Trophoblast cell (in vitro differentiated cells and primary cell): ENCODE results near the gene BBIP1.

Experiments
- DNase-seq, 2 donors: peaks; one replicate each; pipeline ENCODE4 v3.0.0-alpha.2; 2016
- H2AFZ ChIP-seq: 2 replicates; pipeline ENCODE4 v1.6.1; 2013; ENCODE audit warnings: low read length, moderate library complexity, mild to moderate bottlenecking; ENCODE audit not compliant: insufficient read depth, poor library complexity
- H2AK5ac ChIP-seq: 2 replicates; pipeline ENCODE4 v1.6.1; 2013; ENCODE audit warnings: mild to moderate bottlenecking, low read length
- H2BK120ac ChIP-seq: 2 replicates; pipeline ENCODE4 v1.6.1; 2013; ENCODE audit warnings: low read length, mild to moderate bottlenecking, moderate library complexity; ENCODE audit not compliant: insufficient read depth, poor library complexity
- H2BK12ac ChIP-seq: 2 replicates; pipeline ENCODE4 v1.6.1; 2013; ENCODE audit warnings: mild to moderate bottlenecking, low read length, moderate library complexity
- H2BK5ac ChIP-seq: 2 replicates; pipeline ENCODE4 v1.6.1; 2013; ENCODE audit warnings: low read length, low read depth, moderate library complexity, mild to moderate bottlenecking; ENCODE audit not compliant: poor library complexity
- H3K14ac ChIP-seq: 2 replicates; pipeline ENCODE4 v1.6.1; 2013; ENCODE audit warnings: mild to moderate bottlenecking, low read length
- H3K18ac ChIP-seq: 2 replicates; pipeline ENCODE4 v1.6.1; 2013; ENCODE audit warnings: mild to moderate bottlenecking, low read length
- H3K23ac ChIP-seq: 2 replicates; pipeline ENCODE4 v1.6.1; 2013; ENCODE audit warnings: low read length
- H3K27ac ChIP-seq: 2 replicates; pipeline ENCODE4 v1.5.1; 2013; ENCODE audit warnings: low read depth, mild to moderate bottlenecking, inconsistent platforms, low read length, moderate library complexity
- H3K27me3 ChIP-seq: 2 replicates; pipeline ENCODE4 v1.6.1; 2013; ENCODE audit warnings: inconsistent platforms, mild to moderate bottlenecking, low read length, moderate library complexity; ENCODE audit not compliant: insufficient read depth
- H3K36me3 ChIP-seq, 2 experiments: 1 replicate in 1 of 2; 2 replicates in 1 of 2; pipeline ENCODE4 v1.6.1; 2013; ENCODE audit warnings: low read length in 2 of 2, mild to moderate bottlenecking in 2 of 2, moderate library complexity in 1 of 2; ENCODE audit not compliant: insufficient read depth in 2 of 2, control insufficient read depth in 1 of 2
- H3K4ac ChIP-seq: 2 replicates; pipeline ENCODE4 v1.6.1; 2013; ENCODE audit warnings: low read depth, mild to moderate bottlenecking, low read length, moderate library complexity
- H3K4me1 ChIP-seq, 2 experiments: 1 replicate in 1 of 2; 2 replicates in 1 of 2; pipeline ENCODE4 v1.6.1; 2013; ENCODE audit warnings: low read length in 2 of 2, mild to moderate bottlenecking in 2 of 2, moderate library complexity in 1 of 2; ENCODE audit not compliant: insufficient read depth in 2 of 2, control insufficient read depth in 1 of 2
- H3K4me2 ChIP-seq: 2 replicates; pipeline ENCODE4 v1.6.1; 2013; ENCODE audit warnings: inconsistent platforms, mild to moderate bottlenecking, low read length, moderate library complexity
- H3K4me3 ChIP-seq: 2 replicates; pipeline ENCODE4 v1.5.1; 2013; ENCODE audit warnings: mild to moderate bottlenecking, low read depth, low read length, inconsistent platforms
- H3K79me1 ChIP-seq: one replicate; pipeline ENCODE4 v1.6.1; 2013; ENCODE audit warnings: low read length
- H3K79me2 ChIP-seq: 2 replicates; pipeline ENCODE4 v1.6.1; 2013; ENCODE audit warnings: low read length, mild to moderate bottlenecking; ENCODE audit not compliant: control insufficient read depth, insufficient read depth, poor library complexity
- H3K9ac ChIP-seq: 2 replicates; pipeline ENCODE4 v1.6.1; 2013; ENCODE audit warnings: mild to moderate bottlenecking, low read length
- H3K9me3 ChIP-seq: 2 replicates; pipeline ENCODE4 v1.6.1; 2013; ENCODE audit warnings: low read depth, mild to moderate bottlenecking, control low read depth, inconsistent platforms, low read length; ENCODE audit not compliant: insufficient read depth
- H4K12ac ChIP-seq: 2 replicates; pipeline ENCODE4 v1.6.1; 2013; ENCODE audit warnings: low read depth, mild to moderate bottlenecking, low read length, moderate library complexity
- H4K8ac ChIP-seq: 2 replicates; pipeline ENCODE4 v1.6.1; 2013; ENCODE audit warnings: low read depth, mild to moderate bottlenecking, low read length, moderate library complexity
- H4K91ac ChIP-seq: one replicate; pipeline ENCODE4 v1.6.1; 2013; ENCODE audit warnings: low read depth, mild to moderate bottlenecking, low read length, moderate library complexity
- WGBS: extraction: QIAGEN DNeasy Blood & Tissue Kit; methylation state at CpG from one replicate; pipeline ENCODE4 v1.1.7; 2013; ENCODE audit warnings: missing lambda C conversion rate; ENCODE audit not compliant: insufficient read length, insufficient coverage; ENCODE audit errors: extremely low coverage; 5-methylcytosine and 5-hydroxymethylcytosine counted together

BBIP1 gene

DNA sequence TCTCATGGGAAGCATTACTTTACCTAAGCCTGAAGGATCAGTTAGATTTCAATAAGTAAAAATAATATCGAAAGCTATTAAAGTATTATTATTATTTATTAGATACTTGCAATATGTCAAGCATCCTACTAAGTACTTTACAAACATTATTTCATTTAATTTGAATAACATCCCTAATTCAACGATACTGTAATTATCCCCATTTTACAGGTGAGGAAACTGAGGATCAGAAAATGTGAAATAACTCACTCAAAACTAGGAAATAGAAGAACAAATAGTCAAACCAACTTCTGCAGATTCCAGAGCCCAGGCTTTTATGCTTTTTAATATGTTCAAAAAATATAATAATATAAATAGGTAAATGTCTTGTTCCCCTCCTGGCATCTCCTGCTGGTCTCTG, 57.5 kb downstream of the BBIP1 start:
- no peaks in the 10 kb centered on the region for H3K36me3 ChIP-seq
- no peak overlapping the region for H3K4me2 ChIP-seq
- H4K12ac ChIP-seq, result no peak overlapping the region
- no peaks in the 10 kb centered on the region for H3K9me3 ChIP-seq
- no peak overlapping the region for H4K8ac ChIP-seq
- no peaks in the 10 kb centered on the region for H3K27me3 ChIP-seq
- no peak overlapping the region for H3K9ac ChIP-seq
- H2AFZ ChIP-seq, result no peak overlapping the region
- no peak overlapping the region for H4K91ac ChIP-seq
- H3K79me2 ChIP-seq, result no peaks in the 10 kb centered on the region
- no peak overlapping the region for H2AK5ac ChIP-seq
- no peak for DNase-seq
- H3K27ac ChIP-seq, result no peak overlapping the region
- H2BK12ac ChIP-seq, result no peak overlapping the region
- peaks cover 8% of the 10 kb centered on the region for H3K79me1 ChIP-seq
- no peak overlapping the region for H3K4ac ChIP-seq
- H2BK5ac ChIP-seq, result no peak overlapping the region
- H3K23ac ChIP-seq, result no peak overlapping the region
- no CpG with 5 or more reads among the region's 2 CpGs for WGBS
- no peak overlapping the region for H2BK120ac ChIP-seq
- no peak overlapping the region for H3K18ac ChIP-seq
- no peak overlapping the region for H3K4me3 ChIP-seq
- peaks cover 15 to 23% of the 10 kb centered on the region in 2 experiments for H3K4me1 ChIP-seq
- H3K14ac ChIP-seq, result no peak overlapping the region

GRCh38 chr10:110860576-110861241, 58.3 kb downstream of the BBIP1 start:
- no CpG with 5 or more reads among the region's 7 CpGs for WGBS
- Histone ChIP-seq H4K8ac (peak overlapping the region; percentile 59), H3K27ac (peak overlapping the region; percentile 50), H4K91ac (peak overlapping the region; percentile 32), H3K79me2 (no peaks in the 10 kb centered on the region), H3K27me3 (no peaks in the 10 kb centered on the region), H2AFZ (peak overlapping the region; percentile 23), H2BK120ac (no peak overlapping the region), H3K79me1 (peaks cover 8% of the 10 kb centered on the region), H3K4ac (no peak overlapping the region), H2BK12ac (peak overlapping the region; percentile 42), H3K4me3 (no peak overlapping the region), H3K9ac (no peak overlapping the region), H3K14ac (peak overlapping the region; percentile 61), H2BK5ac (peak overlapping the region; percentile 14), H3K18ac (peak overlapping the region; percentile 21), H3K23ac (no peak overlapping the region), H3K4me2 (no peak overlapping the region), H4K12ac (peak overlapping the region; percentile 4), H3K36me3 (no peaks in the 10 kb centered on the region), H3K9me3 (no peaks in the 10 kb centered on the region), H3K4me1 (peaks cover 15 to 24% of the 10 kb centered on the region in 2 experiments), H2AK5ac (no peak overlapping the region)
- peak; percentile 76 to 80 for DNase-seq

GRCh38 chr10:110859973-110860376, 59.0 kb downstream of the BBIP1 start:
- no CpG with 5 or more reads among the region's 1 CpG for WGBS
- no peak overlapping the region for H3K4ac ChIP-seq

DNA sequence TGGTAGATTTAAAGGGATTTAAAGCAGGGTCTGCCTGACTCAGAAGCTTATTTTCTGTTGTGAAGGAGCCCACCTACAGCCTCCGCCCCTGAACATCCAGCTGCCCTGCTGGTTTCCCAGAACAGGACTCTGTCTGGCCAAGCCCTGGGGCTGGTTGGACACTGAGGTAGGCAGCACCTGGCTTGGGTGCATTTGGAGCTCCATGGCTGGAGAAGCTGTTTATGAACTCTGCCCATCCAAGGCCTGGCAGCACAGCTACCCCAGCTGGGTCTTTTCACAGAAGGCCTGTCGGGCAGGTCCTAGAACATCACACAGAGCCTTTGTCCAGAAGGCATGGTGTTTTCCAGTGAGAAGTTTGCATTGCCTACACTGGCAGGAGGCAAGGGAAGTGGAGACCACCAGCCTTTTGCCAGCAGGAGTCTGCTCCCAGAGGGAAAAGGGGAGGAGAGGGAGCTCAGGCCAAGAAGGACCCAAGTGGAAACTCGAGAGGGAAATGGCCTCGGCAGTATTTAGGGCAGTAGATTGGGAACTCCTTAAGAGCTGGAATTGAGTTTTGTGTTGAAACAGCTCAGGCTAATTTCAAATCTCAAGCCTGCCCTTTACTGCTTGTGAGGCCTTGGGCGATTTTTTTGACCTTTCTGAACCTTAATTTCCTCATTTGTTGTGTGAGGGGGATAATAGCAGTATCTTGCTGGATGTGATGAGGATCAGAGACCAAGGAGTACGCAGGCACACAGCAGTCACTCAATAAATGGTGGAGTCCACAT, 59.6 kb downstream of the BBIP1 start:
- Histone ChIP-seq H4K12ac (no peak overlapping the region), H2BK120ac (no peak overlapping the region), H2AK5ac (peak overlapping the region; percentile 27), H3K27me3 (no peaks in the 10 kb centered on the region), H3K4me3 (no peak overlapping the region), H3K23ac (no peak overlapping the region), H3K18ac (peak overlapping the region; percentile 17), H3K9me3 (no peaks in the 10 kb centered on the region), H3K36me3 (no peaks in the 10 kb centered on the region), H4K91ac (peak overlapping the region; percentile 11), H2AFZ (no peak overlapping the region), H3K4me2 (no peak overlapping the region), H3K79me1 (peaks cover 6% of the 10 kb centered on the region), H2BK5ac (no peak overlapping the region), H3K27ac (no peak overlapping the region), H3K14ac (no peak overlapping the region), H4K8ac (no peak overlapping the region), H3K9ac (no peak overlapping the region), H3K4ac (no peak overlapping the region), H2BK12ac (peak overlapping the region; percentile 47), H3K4me1 (peaks cover 15 to 24% of the 10 kb centered on the region in 2 experiments), H3K79me2 (no peaks in the 10 kb centered on the region)
- no CpG with 5 or more reads among the region's 6 CpGs for WGBS
- no peak for DNase-seq

More at GRCh38 chr10:110859973-110860376, 59.0 kb downstream of the BBIP1 start:
- Histone ChIP-seq H2BK120ac (no peak overlapping the region), H3K36me3 (no peaks in the 10 kb centered on the region), H3K27ac (no peak overlapping the region), H3K27me3 (no peaks in the 10 kb centered on the region), H3K79me2 (no peaks in the 10 kb centered on the region), H3K18ac (no peak overlapping the region), H3K23ac (no peak overlapping the region), H4K12ac (no peak overlapping the region), H3K4me2 (no peak overlapping the region), H2AFZ (no peak overlapping the region), H3K4me1 (peaks cover 15 to 24% of the 10 kb centered on the region in 2 experiments), H2BK5ac (no peak overlapping the region), H3K79me1 (peaks cover 8% of the 10 kb centered on the region), H3K14ac (no peak overlapping the region), H3K9ac (no peak overlapping the region), H4K91ac (no peak overlapping the region), H3K4me3 (no peak overlapping the region), H2AK5ac (no peak overlapping the region), H2BK12ac (no peak overlapping the region), H3K9me3 (no peaks in the 10 kb centered on the region), H4K8ac (no peak overlapping the region)
- peak in 1 of 2 donors; percentile 63 for DNase-seq
